ENCODE results near the gene CCT6A. TPM values are rescaled to one million over a fixed set of nuclear protein-coding genes. Genes with fewer than 3 reads are reported as not detected.
A peak's percentile ranks its signal among the peaks of the same experiment; 100 is the strongest.
"Not testable (repeated sequence)": the region's sequence is repeated elsewhere in the genome, so short reads cannot be mapped to it uniquely, and the experiment has no call there.

Gene CCT6A
- total RNA-seq, 1 donor from 2014 or later, result 113 TPM

DNA sequence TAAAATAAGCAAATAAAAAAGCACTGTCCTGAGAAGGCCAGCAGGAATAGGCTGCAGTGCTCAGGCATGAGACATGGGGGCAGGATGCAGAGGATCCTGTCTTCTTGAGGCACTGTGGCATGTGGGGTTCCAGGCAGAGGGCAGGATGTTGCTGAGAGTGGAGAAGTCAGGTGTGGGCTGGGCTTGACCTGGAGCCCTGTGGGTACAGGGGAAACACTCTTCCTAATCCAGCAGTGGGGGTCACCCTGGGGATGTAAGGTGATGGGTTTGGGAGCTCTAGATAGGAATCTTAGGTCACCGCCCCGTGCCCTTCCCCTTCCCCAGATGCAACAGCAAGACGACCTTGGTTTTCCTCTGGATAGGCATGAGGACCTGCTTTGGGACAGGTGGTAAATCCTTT, 26.1 kb downstream of the CCT6A start:
- Histone ChIP-seq H3K9ac (ENCODE audit: low read depth in 1 of 3, low read length in 3 of 3) (peak overlapping the region in 2 of 3 donors; percentile 38 to 84), H3K4me3 (ENCODE audit: low read length in 3 of 3) (no peak overlapping the region), H3K27ac (ENCODE audit: low read depth, low read length) (no peak overlapping the region), H3K27me3 (ENCODE audit: control insufficient read depth in 3 of 3, insufficient read depth in 3 of 3, low read length in 3 of 3) (no peaks in the 10 kb centered on the region), H3K4me1 (ENCODE audit: control insufficient read depth in 3 of 3, insufficient read depth in 3 of 3, low read length in 3 of 3) (peaks cover 49 to 53% (median 52%) of the 10 kb centered on the region in 3 donors), H3K9me3 (ENCODE audit: control insufficient read depth in 3 of 3, low read length in 3 of 3) (no peaks in the 10 kb centered on the region), H3K36me3 (ENCODE audit: control insufficient read depth in 3 of 3, insufficient read depth in 3 of 3, low read length in 3 of 3) (peaks cover 13 to 31% (median 18%) of the 10 kb centered on the region in 3 donors)

- peak overlapping the region in 2 of 3 donors; percentile 38 to 84 for H3K9ac ChIP-seq (ENCODE audit: low read depth in 1 of 3, low read length in 3 of 3)
- no peak overlapping the region for H3K27ac ChIP-seq (ENCODE audit: low read depth, low read length)
- H3K27me3 ChIP-seq (ENCODE audit: control insufficient read depth in 3 of 3, insufficient read depth in 3 of 3, low read length in 3 of 3), result no peaks in the 10 kb centered on the region
- H3K9me3 ChIP-seq (ENCODE audit: control insufficient read depth in 3 of 3, low read length in 3 of 3), result no peaks in the 10 kb centered on the region
- peaks cover 54 to 57% (median 56%) of the 10 kb centered on the region in 3 donors for H3K4me1 ChIP-seq (ENCODE audit: control insufficient read depth in 3 of 3, insufficient read depth in 3 of 3, low read length in 3 of 3)
- H3K36me3 ChIP-seq (ENCODE audit: control insufficient read depth in 3 of 3, insufficient read depth in 3 of 3, low read length in 3 of 3), result peaks cover 8 to 26% (median 16%) of the 10 kb centered on the region in 3 donors
- no peak overlapping the region for H3K4me3 ChIP-seq (ENCODE audit: low read length in 3 of 3)
These were observed 26.6 kb downstream of the CCT6A start for GRCh38 chr7:56078196-56078595.

- Histone ChIP-seq H3K4me1 (ENCODE audit: control insufficient read depth in 3 of 3, insufficient read depth in 3 of 3, low read length in 3 of 3) (peaks cover 68 to 70% (median 69%) of the 10 kb centered on the region in 3 donors), H3K27ac (ENCODE audit: low read depth, low read length) (peak overlapping the region; percentile 54), H3K36me3 (ENCODE audit: control insufficient read depth in 3 of 3, insufficient read depth in 3 of 3, low read length in 3 of 3) (peaks cover 7 to 26% (median 20%) of the 10 kb centered on the region in 3 donors), H3K27me3 (ENCODE audit: control insufficient read depth in 3 of 3, insufficient read depth in 3 of 3, low read length in 3 of 3) (no peaks in the 10 kb centered on the region), H3K9ac (ENCODE audit: low read depth in 1 of 3, low read length in 3 of 3) (peak overlapping the region; percentile 43 to 84 (median 46)), H3K4me3 (ENCODE audit: low read length in 3 of 3) (peak overlapping the region; percentile 1 to 42 (median 14)), H3K9me3 (ENCODE audit: control insufficient read depth in 3 of 3, low read length in 3 of 3) (no peaks in the 10 kb centered on the region)
These were observed 28.1 kb downstream of the CCT6A start for GRCh38 chr7:56079450-56080185.

GRCh38 chr7:56080726-56081435, 29.3 kb downstream of the CCT6A start:
- H3K36me3 ChIP-seq (ENCODE audit: control insufficient read depth in 3 of 3, insufficient read depth in 3 of 3, low read length in 3 of 3), result peaks cover 9 to 29% (median 27%) of the 10 kb centered on the region in 3 donors
- H3K4me1 ChIP-seq (ENCODE audit: control insufficient read depth in 3 of 3, insufficient read depth in 3 of 3, low read length in 3 of 3), result peaks cover 73 to 82% (median 78%) of the 10 kb centered on the region in 3 donors
- H3K4me3 ChIP-seq (ENCODE audit: low read length in 3 of 3); H3K9me3 ChIP-seq (ENCODE audit: control insufficient read depth in 3 of 3, low read length in 3 of 3); H3K27me3 ChIP-seq (ENCODE audit: control insufficient read depth in 3 of 3, insufficient read depth in 3 of 3, low read length in 3 of 3): not testable (repeated sequence)
- H3K9ac ChIP-seq (ENCODE audit: low read depth in 1 of 3, low read length in 3 of 3), result peak overlapping the region in 1 of 3 donors; percentile 84
- peak overlapping the region; percentile 54 for H3K27ac ChIP-seq (ENCODE audit: low read depth, low read length)

- H3K9me3 ChIP-seq (ENCODE audit: control insufficient read depth in 3 of 3, low read length in 3 of 3), result no peaks in the 10 kb centered on the region
- peak overlapping the region in 1 of 3 donors; percentile 22 for H3K4me3 ChIP-seq (ENCODE audit: low read length in 3 of 3)
- H3K27ac ChIP-seq (ENCODE audit: low read depth, low read length), result peak overlapping the region; percentile 15
- H3K4me1 ChIP-seq (ENCODE audit: control insufficient read depth in 3 of 3, insufficient read depth in 3 of 3, low read length in 3 of 3), result peaks cover 76 to 85% (median 78%) of the 10 kb centered on the region in 3 donors
- H3K27me3 ChIP-seq (ENCODE audit: control insufficient read depth in 3 of 3, insufficient read depth in 3 of 3, low read length in 3 of 3), result no peaks in the 10 kb centered on the region
- peaks cover 18 to 36% (median 36%) of the 10 kb centered on the region in 3 donors for H3K36me3 ChIP-seq (ENCODE audit: control insufficient read depth in 3 of 3, insufficient read depth in 3 of 3, low read length in 3 of 3)
- H3K9ac ChIP-seq (ENCODE audit: low read depth in 1 of 3, low read length in 3 of 3), result peak overlapping the region in 1 of 3 donors; percentile 71
These were observed 30.2 kb downstream of the CCT6A start for GRCh38 chr7:56081626-56082340.

GRCh38 chr7:56083150-56083785, 31.7 kb downstream of the CCT6A start:
- H3K27ac ChIP-seq (ENCODE audit: low read depth, low read length), result peak overlapping the region; percentile 14
- no peaks in the 10 kb centered on the region for H3K27me3 ChIP-seq (ENCODE audit: control insufficient read depth in 3 of 3, insufficient read depth in 3 of 3, low read length in 3 of 3)
- peak overlapping the region in 2 of 3 donors; percentile 2 to 41 for H3K4me3 ChIP-seq (ENCODE audit: low read length in 3 of 3)
- peaks cover 32 to 46% (median 42%) of the 10 kb centered on the region in 3 donors for H3K36me3 ChIP-seq (ENCODE audit: control insufficient read depth in 3 of 3, insufficient read depth in 3 of 3, low read length in 3 of 3)
- H3K9me3 ChIP-seq (ENCODE audit: control insufficient read depth in 3 of 3, low read length in 3 of 3), result no peaks in the 10 kb centered on the region
- peak overlapping the region; percentile 45 to 71 (median 63) for H3K9ac ChIP-seq (ENCODE audit: low read depth in 1 of 3, low read length in 3 of 3)
- H3K4me1 ChIP-seq (ENCODE audit: control insufficient read depth in 3 of 3, insufficient read depth in 3 of 3, low read length in 3 of 3), result peaks cover 71 to 86% (median 77%) of the 10 kb centered on the region in 3 donors

- Histone ChIP-seq H3K9me3 (ENCODE audit: control insufficient read depth in 3 of 3, low read length in 3 of 3) (no peaks in the 10 kb centered on the region), H3K9ac (ENCODE audit: low read depth in 1 of 3, low read length in 3 of 3) (no peak overlapping the region), H3K4me1 (ENCODE audit: control insufficient read depth in 3 of 3, insufficient read depth in 3 of 3, low read length in 3 of 3) (peaks cover 57 to 84% (median 67%) of the 10 kb centered on the region in 3 donors), H3K36me3 (ENCODE audit: control insufficient read depth in 3 of 3, insufficient read depth in 3 of 3, low read length in 3 of 3) (peaks cover 37 to 49% (median 46%) of the 10 kb centered on the region in 3 donors), H3K4me3 (ENCODE audit: low read length in 3 of 3) (no peak overlapping the region), H3K27me3 (ENCODE audit: control insufficient read depth in 3 of 3, insufficient read depth in 3 of 3, low read length in 3 of 3) (no peaks in the 10 kb centered on the region), H3K27ac (ENCODE audit: low read depth, low read length) (no peak overlapping the region)
These were observed 35.2 kb downstream of the CCT6A start for GRCh38 chr7:56086761-56087160.

- no peak overlapping the region for H3K27ac ChIP-seq (ENCODE audit: low read depth, low read length)
- H3K27me3 ChIP-seq (ENCODE audit: control insufficient read depth in 3 of 3, insufficient read depth in 3 of 3, low read length in 3 of 3), result no peaks in the 10 kb centered on the region
- peaks cover 54 to 83% (median 65%) of the 10 kb centered on the region in 3 donors for H3K4me1 ChIP-seq (ENCODE audit: control insufficient read depth in 3 of 3, insufficient read depth in 3 of 3, low read length in 3 of 3)
- no peaks in the 10 kb centered on the region for H3K9me3 ChIP-seq (ENCODE audit: control insufficient read depth in 3 of 3, low read length in 3 of 3)
- H3K9ac ChIP-seq (ENCODE audit: low read depth in 1 of 3, low read length in 3 of 3), result peak overlapping the region in 1 of 3 donors; percentile 45
- no peak overlapping the region for H3K4me3 ChIP-seq (ENCODE audit: low read length in 3 of 3)
- H3K36me3 ChIP-seq (ENCODE audit: control insufficient read depth in 3 of 3, insufficient read depth in 3 of 3, low read length in 3 of 3), result peaks cover 34 to 45% (median 42%) of the 10 kb centered on the region in 3 donors
These were observed 35.9 kb downstream of the CCT6A start for GRCh38 chr7:56087445-56087844.

DNA sequence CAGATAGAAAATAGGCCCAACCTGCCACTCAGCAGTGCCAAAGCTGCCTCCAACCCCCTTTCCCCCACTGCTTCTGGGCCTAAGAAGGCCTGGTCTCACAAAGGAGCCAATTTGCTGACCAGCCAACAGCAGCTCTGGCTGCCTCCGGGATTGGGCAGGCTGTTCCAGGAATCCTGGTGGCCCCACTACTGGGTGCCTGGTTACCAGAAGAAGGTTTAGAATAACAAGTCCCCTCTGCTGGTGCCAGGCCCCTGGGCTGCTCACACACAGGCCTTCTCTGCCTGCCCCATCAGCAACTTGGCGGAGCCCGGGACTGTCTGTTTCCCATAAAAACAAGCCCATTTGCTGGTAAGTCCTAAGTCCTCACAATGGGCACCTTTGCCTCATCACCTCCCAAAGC, 40.0 kb downstream of the CCT6A start:
- Histone ChIP-seq H3K27me3 (ENCODE audit: control insufficient read depth in 3 of 3, insufficient read depth in 3 of 3, low read length in 3 of 3) (no peaks in the 10 kb centered on the region), H3K9me3 (ENCODE audit: control insufficient read depth in 3 of 3, low read length in 3 of 3) (no peaks in the 10 kb centered on the region), H3K4me1 (ENCODE audit: control insufficient read depth in 3 of 3, insufficient read depth in 3 of 3, low read length in 3 of 3) (peaks cover 34 to 55% (median 44%) of the 10 kb centered on the region in 3 donors), H3K4me3 (ENCODE audit: low read length in 3 of 3) (peak overlapping the region; percentile 63 to 89 (median 83)), H3K36me3 (ENCODE audit: control insufficient read depth in 3 of 3, insufficient read depth in 3 of 3, low read length in 3 of 3) (peaks cover 21 to 34% (median 24%) of the 10 kb centered on the region in 3 donors), H3K27ac (ENCODE audit: low read depth, low read length) (peak overlapping the region; percentile 91), H3K9ac (ENCODE audit: low read depth in 1 of 3, low read length in 3 of 3) (peak overlapping the region; percentile 69 to 90 (median 90))

All from skeletal muscle tissue (tissue), 4 donors.